ENCODE results near the gene BAIAP2L2.

The BAIAP2L2 gene

DNA sequence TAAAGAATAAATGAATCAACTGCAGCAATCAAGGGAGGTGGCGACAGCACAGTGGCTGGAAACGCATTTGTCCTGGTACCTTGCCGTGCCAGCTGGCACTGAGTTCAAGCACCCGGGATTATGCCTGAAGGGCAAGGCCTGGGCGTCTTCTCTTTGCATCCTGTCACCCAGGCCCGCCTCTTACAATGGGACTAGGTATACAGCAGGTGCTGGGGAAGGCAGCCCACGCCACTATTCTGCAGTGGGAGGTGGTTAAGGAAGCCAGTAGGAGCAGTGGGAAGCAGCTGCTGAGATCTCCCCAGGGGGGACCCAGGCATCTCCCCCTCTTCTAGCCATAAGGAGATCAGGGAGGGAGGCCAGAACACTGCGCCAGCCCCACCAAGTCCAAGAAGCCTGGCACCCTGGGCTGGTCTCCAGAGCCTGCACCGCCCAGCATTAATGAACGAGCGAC lies 15.3 kb upstream of the BAIAP2L2 start:
- H3K23ac ChIP-seq (ENCODE audit: low read length in 2 of 2) = no peak overlapping the region

DNA sequence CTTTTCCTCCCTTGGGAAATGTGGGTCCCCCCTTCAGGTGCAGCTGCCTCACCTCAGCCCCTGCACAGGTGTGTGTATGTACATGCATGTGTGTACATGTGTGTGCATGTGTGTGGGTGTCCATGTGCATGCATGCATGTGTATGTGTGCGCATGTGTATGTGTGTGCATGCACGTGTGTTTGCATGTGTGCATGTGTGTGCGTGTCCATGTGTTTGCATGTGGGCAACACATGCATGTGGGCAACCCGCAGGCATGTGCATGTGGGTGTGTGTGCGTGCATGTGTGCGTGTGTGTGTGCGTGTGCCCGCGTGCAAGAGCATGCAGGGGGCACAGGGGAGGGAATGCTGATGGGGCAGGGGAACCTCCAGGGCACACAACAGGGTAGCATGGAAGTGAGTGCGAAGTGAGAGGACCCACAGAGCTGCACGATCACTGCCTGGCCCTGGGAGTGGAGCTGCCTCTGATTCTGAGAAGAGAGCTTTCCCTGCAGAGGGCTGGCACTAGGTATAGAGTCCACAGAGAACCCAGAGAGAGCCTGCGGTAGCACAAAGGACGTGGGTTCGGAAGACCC lies 14.6 kb upstream of the BAIAP2L2 start:
- H3K27me3 ChIP-seq (ENCODE audit: control insufficient read depth in 1 of 2, insufficient read depth in 1 of 2, low read length in 2 of 2) = no peaks in the 10 kb centered on the region
- 92% methylated on average over 14 of the region's 14 CpGs for WGBS
- no peak overlapping the region for H2AK5ac ChIP-seq (ENCODE audit: low read length, severe bottlenecking)
- H3K23ac ChIP-seq (ENCODE audit: low read length in 2 of 2) = no peak overlapping the region
- no peak overlapping the region for H2BK15ac ChIP-seq (ENCODE audit: low read depth, poor library complexity, severe bottlenecking)
- no peak for DNase-seq
- H3K36me3 ChIP-seq (ENCODE audit: control insufficient read depth in 1 of 2, insufficient read depth in 2 of 2, low read depth in 1 of 2, low read length in 2 of 2) = peaks cover 0 to 47% of the 10 kb centered on the region in 2 experiments
- H2BK5ac ChIP-seq (ENCODE audit: low read depth, low read length, poor library complexity, severe bottlenecking) = no peak overlapping the region
- H2BK120ac ChIP-seq (ENCODE audit: low read depth, low read length) = no peak overlapping the region
- H3K79me1 ChIP-seq (replicated peaks; ENCODE audit: low read length, poor library complexity, severe bottlenecking) = no peaks in the 10 kb centered on the region
- H4K8ac ChIP-seq (ENCODE audit: low read length) = no peak overlapping the region
- no peak overlapping the region for H3K4me3 ChIP-seq (ENCODE audit: insufficient read depth in 1 of 2, low read depth in 1 of 2, low read length in 2 of 2)
- H3K9me3 ChIP-seq (ENCODE audit: control insufficient read depth, low read length) = no peaks in the 10 kb centered on the region
- H3K27ac ChIP-seq (ENCODE audit: low read length, poor library complexity, severe bottlenecking) = no peak overlapping the region
- no peak overlapping the region for H3K4ac ChIP-seq (ENCODE audit: low read depth in 1 of 2, low read length in 2 of 2)
- no peak overlapping the region for H2BK12ac ChIP-seq (ENCODE audit: low read length in 2 of 2)
- H4K91ac ChIP-seq (ENCODE audit: low read length) = no peak overlapping the region
- H3K4me1 ChIP-seq (ENCODE audit: control insufficient read depth, insufficient read depth, low read depth, low read length) = peaks cover 18% of the 10 kb centered on the region
- H3K9ac ChIP-seq (ENCODE audit: low read length) = no peak overlapping the region
- H2AFZ ChIP-seq (ENCODE audit: low read depth, low read length) = no peak overlapping the region
- no peak overlapping the region for H3K18ac ChIP-seq (ENCODE audit: low read depth in 1 of 2, low read length in 2 of 2)
- no peak overlapping the region for H3K4me2 ChIP-seq (ENCODE audit: low read length, poor library complexity, severe bottlenecking)
- H3K14ac ChIP-seq (ENCODE audit: low read length in 2 of 2) = peak overlapping the region in 1 of 2 experiments; percentile 90

More for the DNA sequence above, 15.3 kb upstream of the BAIAP2L2 start:
- H2BK5ac ChIP-seq (ENCODE audit: low read depth, low read length, poor library complexity, severe bottlenecking) = no peak overlapping the region
- no peak overlapping the region for H3K4me3 ChIP-seq (ENCODE audit: insufficient read depth in 1 of 2, low read depth in 1 of 2, low read length in 2 of 2)
- no peak overlapping the region for H3K27ac ChIP-seq (ENCODE audit: low read length, poor library complexity, severe bottlenecking)
- no peak for DNase-seq
- H2BK15ac ChIP-seq (ENCODE audit: low read depth, poor library complexity, severe bottlenecking) = no peak overlapping the region
- H3K79me1 ChIP-seq (replicated peaks; ENCODE audit: low read length, poor library complexity, severe bottlenecking) = no peaks in the 10 kb centered on the region
- H3K9ac ChIP-seq (ENCODE audit: low read length) = no peak overlapping the region
- no peak overlapping the region for H2BK12ac ChIP-seq (ENCODE audit: low read length in 2 of 2)
- peaks cover 15% of the 10 kb centered on the region for H3K4me1 ChIP-seq (ENCODE audit: control insufficient read depth, insufficient read depth, low read depth, low read length)
- H3K4ac ChIP-seq (ENCODE audit: low read depth in 1 of 2, low read length in 2 of 2) = no peak overlapping the region
- H2AK5ac ChIP-seq (ENCODE audit: low read length, severe bottlenecking) = no peak overlapping the region
- no peak overlapping the region for H2BK120ac ChIP-seq (ENCODE audit: low read depth, low read length)
- H4K91ac ChIP-seq (ENCODE audit: low read length) = no peak overlapping the region
- no peaks in the 10 kb centered on the region for H3K27me3 ChIP-seq (ENCODE audit: control insufficient read depth in 1 of 2, insufficient read depth in 1 of 2, low read length in 2 of 2)
- H3K14ac ChIP-seq (ENCODE audit: low read length in 2 of 2) = no peak overlapping the region
- no peak overlapping the region for H4K8ac ChIP-seq (ENCODE audit: low read length)
- H2AFZ ChIP-seq (ENCODE audit: low read depth, low read length) = no peak overlapping the region
- no peak overlapping the region for H3K18ac ChIP-seq (ENCODE audit: low read depth in 1 of 2, low read length in 2 of 2)
- WGBS = 92% methylated on average over 11 of the region's 11 CpGs
- peaks cover 0 to 40% of the 10 kb centered on the region in 2 experiments for H3K36me3 ChIP-seq (ENCODE audit: control insufficient read depth in 1 of 2, insufficient read depth in 2 of 2, low read depth in 1 of 2, low read length in 2 of 2)
- no peaks in the 10 kb centered on the region for H3K9me3 ChIP-seq (ENCODE audit: control insufficient read depth, low read length)
- H3K4me2 ChIP-seq (ENCODE audit: low read length, poor library complexity, severe bottlenecking) = no peak overlapping the region

DNA sequence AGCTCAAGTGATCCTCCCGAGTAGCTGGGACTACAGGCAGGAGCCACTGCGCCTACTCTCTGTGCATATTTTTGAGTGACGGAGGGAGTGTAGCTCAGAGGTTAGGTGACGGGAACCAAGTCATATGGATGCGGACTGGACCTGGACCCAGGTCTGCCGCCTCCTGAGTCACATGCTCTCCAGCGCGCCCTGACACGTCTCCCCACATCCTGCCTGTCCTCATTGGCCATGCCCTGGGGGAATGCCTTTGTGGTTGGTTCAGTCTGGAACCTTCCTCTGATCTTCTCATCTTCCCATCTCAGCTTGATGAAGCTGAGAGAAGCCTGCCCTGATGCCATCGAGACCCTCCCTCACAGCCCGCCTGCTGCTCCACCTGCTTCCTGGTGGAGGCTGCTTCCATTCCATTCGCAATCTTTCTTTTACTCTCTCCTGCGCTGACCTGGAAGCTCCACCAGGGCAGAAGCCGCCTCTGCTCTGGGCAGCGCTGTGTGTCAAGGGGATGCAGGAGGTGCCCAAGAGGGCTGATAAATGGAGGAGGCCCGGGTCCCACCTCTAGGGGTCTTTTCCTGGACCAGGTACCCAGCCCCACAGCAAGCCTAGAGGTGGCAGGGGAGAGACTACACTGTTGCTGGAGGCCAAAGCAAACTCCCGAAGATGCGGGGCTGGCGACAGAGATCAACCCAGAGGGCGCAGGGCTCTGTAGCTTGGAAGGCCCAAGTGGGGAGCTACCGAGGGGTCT lies 13.9 kb upstream of the BAIAP2L2 start:
- Histone ChIP-seq H3K79me1 (replicated peaks; ENCODE audit: low read length, poor library complexity, severe bottlenecking) (no peaks in the 10 kb centered on the region), H3K9me3 (ENCODE audit: control insufficient read depth, low read length) (no peaks in the 10 kb centered on the region)
- WGBS = 89% methylated on average over 20 of the region's 21 CpGs

DNA sequence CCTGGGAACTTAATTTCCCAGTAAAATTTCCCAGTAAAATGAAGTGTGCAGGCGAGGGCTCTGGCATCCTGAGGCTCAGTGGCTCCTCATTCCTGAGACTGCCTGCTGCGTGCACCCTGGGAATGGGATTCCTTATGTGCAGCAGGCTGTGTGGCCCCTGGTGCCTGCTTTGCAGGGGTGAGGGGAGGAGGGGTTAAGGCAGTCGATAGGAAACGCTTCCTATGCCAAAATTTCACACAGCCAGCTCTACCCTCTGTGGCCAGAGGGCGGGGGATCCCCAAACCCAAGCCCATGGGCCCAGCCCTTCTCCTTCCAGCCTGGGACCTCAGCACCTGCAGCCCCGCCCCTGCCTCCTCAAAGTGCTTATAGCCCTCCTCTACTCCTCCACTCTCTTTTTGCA lies 12.1 kb upstream of the BAIAP2L2 start:
- H3K27me3 ChIP-seq (ENCODE audit: control insufficient read depth in 1 of 2, insufficient read depth in 1 of 2, low read length in 2 of 2) = no peaks in the 10 kb centered on the region
- H3K9ac ChIP-seq (ENCODE audit: low read length) = no peak overlapping the region
- WGBS = 77% methylated on average over 6 of the region's 6 CpGs
- H3K14ac ChIP-seq (ENCODE audit: low read length in 2 of 2) = peak overlapping the region in 1 of 2 experiments; percentile 11
- peaks cover 18% of the 10 kb centered on the region for H3K4me1 ChIP-seq (ENCODE audit: control insufficient read depth, insufficient read depth, low read depth, low read length)
- H2BK120ac ChIP-seq (ENCODE audit: low read depth, low read length) = no peak overlapping the region
- no peak overlapping the region for H2BK12ac ChIP-seq (ENCODE audit: low read length in 2 of 2)
- no peak overlapping the region for H4K8ac ChIP-seq (ENCODE audit: low read length)
- H3K27ac ChIP-seq (ENCODE audit: low read length, poor library complexity, severe bottlenecking) = no peak overlapping the region
- H3K79me1 ChIP-seq (replicated peaks; ENCODE audit: low read length, poor library complexity, severe bottlenecking) = no peaks in the 10 kb centered on the region
- H2AK5ac ChIP-seq (ENCODE audit: low read length, severe bottlenecking) = no peak overlapping the region
- H3K9me3 ChIP-seq (ENCODE audit: control insufficient read depth, low read length) = no peaks in the 10 kb centered on the region
- H3K4me2 ChIP-seq (ENCODE audit: low read length, poor library complexity, severe bottlenecking) = no peak overlapping the region
- DNase-seq = no peak
- no peak overlapping the region for H2BK5ac ChIP-seq (ENCODE audit: low read depth, low read length, poor library complexity, severe bottlenecking)
- peaks cover 0 to 26% of the 10 kb centered on the region in 2 experiments for H3K36me3 ChIP-seq (ENCODE audit: control insufficient read depth in 1 of 2, insufficient read depth in 2 of 2, low read depth in 1 of 2, low read length in 2 of 2)
- H4K91ac ChIP-seq (ENCODE audit: low read length) = no peak overlapping the region
- H2AFZ ChIP-seq (ENCODE audit: low read depth, low read length) = no peak overlapping the region
- H3K4ac ChIP-seq (ENCODE audit: low read depth in 1 of 2, low read length in 2 of 2) = no peak overlapping the region
- H2BK15ac ChIP-seq (ENCODE audit: low read depth, poor library complexity, severe bottlenecking) = no peak overlapping the region
- no peak overlapping the region for H3K4me3 ChIP-seq (ENCODE audit: insufficient read depth in 1 of 2, low read depth in 1 of 2, low read length in 2 of 2)
- no peak overlapping the region for H3K18ac ChIP-seq (ENCODE audit: low read depth in 1 of 2, low read length in 2 of 2)
- no peak overlapping the region for H3K23ac ChIP-seq (ENCODE audit: low read length in 2 of 2)

More for the DNA sequence above, 13.9 kb upstream of the BAIAP2L2 start:
- H3K4me3 ChIP-seq (ENCODE audit: insufficient read depth in 1 of 2, low read depth in 1 of 2, low read length in 2 of 2) = no peak overlapping the region
- no peak overlapping the region for H2AFZ ChIP-seq (ENCODE audit: low read depth, low read length)
- no peaks in the 10 kb centered on the region for H3K27me3 ChIP-seq (ENCODE audit: control insufficient read depth in 1 of 2, insufficient read depth in 1 of 2, low read length in 2 of 2)
- H4K91ac ChIP-seq (ENCODE audit: low read length) = peak overlapping the region; percentile 52
- H3K18ac ChIP-seq (ENCODE audit: low read depth in 1 of 2, low read length in 2 of 2) = no peak overlapping the region
- H3K4ac ChIP-seq (ENCODE audit: low read depth in 1 of 2, low read length in 2 of 2) = no peak overlapping the region
- no peak overlapping the region for H3K27ac ChIP-seq (ENCODE audit: low read length, poor library complexity, severe bottlenecking)
- no peak overlapping the region for H2BK12ac ChIP-seq (ENCODE audit: low read length in 2 of 2)
- no peak overlapping the region for H4K8ac ChIP-seq (ENCODE audit: low read length)
- no peak overlapping the region for H3K4me2 ChIP-seq (ENCODE audit: low read length, poor library complexity, severe bottlenecking)
- no peak for DNase-seq
- peaks cover 0 to 44% of the 10 kb centered on the region in 2 experiments for H3K36me3 ChIP-seq (ENCODE audit: control insufficient read depth in 1 of 2, insufficient read depth in 2 of 2, low read depth in 1 of 2, low read length in 2 of 2)
- H2BK5ac ChIP-seq (ENCODE audit: low read depth, low read length, poor library complexity, severe bottlenecking) = no peak overlapping the region
- peaks cover 18% of the 10 kb centered on the region for H3K4me1 ChIP-seq (ENCODE audit: control insufficient read depth, insufficient read depth, low read depth, low read length)
- no peak overlapping the region for H2BK120ac ChIP-seq (ENCODE audit: low read depth, low read length)
- no peak overlapping the region for H3K23ac ChIP-seq (ENCODE audit: low read length in 2 of 2)
- no peak overlapping the region for H2BK15ac ChIP-seq (ENCODE audit: low read depth, poor library complexity, severe bottlenecking)
- no peak overlapping the region for H3K9ac ChIP-seq (ENCODE audit: low read length)
- H2AK5ac ChIP-seq (ENCODE audit: low read length, severe bottlenecking) = no peak overlapping the region
- H3K14ac ChIP-seq (ENCODE audit: low read length in 2 of 2) = no peak overlapping the region
